ENCODE measurements around the gene SULF2.

DNA sequence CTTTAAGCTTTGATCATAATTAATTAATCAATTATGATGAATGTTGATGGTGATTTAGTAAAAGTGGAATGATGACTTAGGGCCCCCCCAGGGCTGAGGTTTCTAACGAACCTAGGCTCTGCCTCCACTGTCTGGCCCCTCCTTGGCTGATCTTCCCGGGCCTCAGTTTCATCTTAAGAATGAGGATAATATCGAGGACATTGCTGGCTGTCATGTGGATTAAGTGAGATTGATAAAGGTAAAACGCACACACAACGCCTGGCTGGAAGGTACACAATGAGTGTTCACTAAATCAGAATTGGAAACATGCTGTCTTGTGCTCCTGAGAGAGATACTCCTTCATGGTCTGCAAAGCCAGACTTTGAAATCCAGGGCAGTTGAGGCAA lies 5.3 kb upstream of the SULF2 start:
- TF ChIP-seq, protein P1, sequence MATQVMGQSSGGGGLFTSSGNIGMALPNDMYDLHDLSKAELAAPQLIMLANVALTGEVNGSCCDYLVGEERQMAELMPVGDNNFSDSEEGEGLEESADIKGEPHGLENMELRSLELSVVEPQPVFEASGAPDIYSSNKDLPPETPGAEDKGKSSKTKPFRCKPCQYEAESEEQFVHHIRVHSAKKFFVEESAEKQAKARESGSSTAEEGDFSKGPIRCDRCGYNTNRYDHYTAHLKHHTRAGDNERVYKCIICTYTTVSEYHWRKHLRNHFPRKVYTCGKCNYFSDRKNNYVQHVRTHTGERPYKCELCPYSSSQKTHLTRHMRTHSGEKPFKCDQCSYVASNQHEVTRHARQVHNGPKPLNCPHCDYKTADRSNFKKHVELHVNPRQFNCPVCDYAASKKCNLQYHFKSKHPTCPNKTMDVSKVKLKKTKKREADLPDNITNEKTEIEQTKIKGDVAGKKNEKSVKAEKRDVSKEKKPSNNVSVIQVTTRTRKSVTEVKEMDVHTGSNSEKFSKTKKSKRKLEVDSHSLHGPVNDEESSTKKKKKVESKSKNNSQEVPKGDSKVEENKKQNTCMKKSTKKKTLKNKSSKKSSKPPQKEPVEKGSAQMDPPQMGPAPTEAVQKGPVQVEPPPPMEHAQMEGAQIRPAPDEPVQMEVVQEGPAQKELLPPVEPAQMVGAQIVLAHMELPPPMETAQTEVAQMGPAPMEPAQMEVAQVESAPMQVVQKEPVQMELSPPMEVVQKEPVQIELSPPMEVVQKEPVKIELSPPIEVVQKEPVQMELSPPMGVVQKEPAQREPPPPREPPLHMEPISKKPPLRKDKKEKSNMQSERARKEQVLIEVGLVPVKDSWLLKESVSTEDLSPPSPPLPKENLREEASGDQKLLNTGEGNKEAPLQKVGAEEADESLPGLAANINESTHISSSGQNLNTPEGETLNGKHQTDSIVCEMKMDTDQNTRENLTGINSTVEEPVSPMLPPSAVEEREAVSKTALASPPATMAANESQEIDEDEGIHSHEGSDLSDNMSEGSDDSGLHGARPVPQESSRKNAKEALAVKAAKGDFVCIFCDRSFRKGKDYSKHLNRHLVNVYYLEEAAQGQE (IDR thresholded peaks at IDR 0.05; ENCODE audit: low read depth) = no peak
- TF ChIP-seq EP300 (IDR thresholded peaks at IDR 0.05; ENCODE audit: borderline replicate concordance) (no peak), TAF1 (IDR thresholded peaks at IDR 0.05; ENCODE audit: low read depth) (no peak), RAD21 (IDR thresholded peaks at IDR 0.05; ENCODE audit: low read depth) (no peak), EGR1 (IDR thresholded peaks at IDR 0.05) (no peak), YY1 (IDR thresholded peaks at IDR 0.05; ENCODE audit: low read depth) (no peak), TCF12 (IDR thresholded peaks at IDR 0.05; ENCODE audit: low read depth) (no peak), CEBPB (IDR thresholded peaks at IDR 0.05) (no peak), NFIC (IDR thresholded peaks at IDR 0.05) (no peak)
- TF ChIP-seq, protein P2, sequence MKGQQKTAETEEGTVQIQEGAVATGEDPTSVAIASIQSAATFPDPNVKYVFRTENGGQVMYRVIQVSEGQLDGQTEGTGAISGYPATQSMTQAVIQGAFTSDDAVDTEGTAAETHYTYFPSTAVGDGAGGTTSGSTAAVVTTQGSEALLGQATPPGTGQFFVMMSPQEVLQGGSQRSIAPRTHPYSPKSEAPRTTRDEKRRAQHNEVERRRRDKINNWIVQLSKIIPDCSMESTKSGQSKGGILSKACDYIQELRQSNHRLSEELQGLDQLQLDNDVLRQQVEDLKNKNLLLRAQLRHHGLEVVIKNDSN (IDR thresholded peaks at IDR 0.05) = no peak
- TF ChIP-seq, protein P3, sequence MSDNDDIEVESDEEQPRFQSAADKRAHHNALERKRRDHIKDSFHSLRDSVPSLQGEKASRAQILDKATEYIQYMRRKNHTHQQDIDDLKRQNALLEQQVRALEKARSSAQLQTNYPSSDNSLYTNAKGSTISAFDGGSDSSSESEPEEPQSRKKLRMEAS (IDR thresholded peaks at IDR 0.05) = no peak
